Hepatic stellate cell (primary cell): ENCODE results near the gene HP.
"Not testable (repeated sequence)": the region's sequence is repeated elsewhere in the genome, so short reads cannot be mapped to it uniquely, and the experiment has no call there.

Experiments
- DNase-seq: peaks from one replicate; pipeline ENCODE4 v3.0.0; 2011; ENCODE audit warnings: low spot score

Gene HP

GRCh38 chr16:72043539-72043938, 10.8 kb upstream of the HP start:
- DNase-seq, result no peak

- no peak for DNase-seq
Measured at GRCh38 chr16:72044296-72044695, 10.0 kb upstream of the HP start.

DNA sequence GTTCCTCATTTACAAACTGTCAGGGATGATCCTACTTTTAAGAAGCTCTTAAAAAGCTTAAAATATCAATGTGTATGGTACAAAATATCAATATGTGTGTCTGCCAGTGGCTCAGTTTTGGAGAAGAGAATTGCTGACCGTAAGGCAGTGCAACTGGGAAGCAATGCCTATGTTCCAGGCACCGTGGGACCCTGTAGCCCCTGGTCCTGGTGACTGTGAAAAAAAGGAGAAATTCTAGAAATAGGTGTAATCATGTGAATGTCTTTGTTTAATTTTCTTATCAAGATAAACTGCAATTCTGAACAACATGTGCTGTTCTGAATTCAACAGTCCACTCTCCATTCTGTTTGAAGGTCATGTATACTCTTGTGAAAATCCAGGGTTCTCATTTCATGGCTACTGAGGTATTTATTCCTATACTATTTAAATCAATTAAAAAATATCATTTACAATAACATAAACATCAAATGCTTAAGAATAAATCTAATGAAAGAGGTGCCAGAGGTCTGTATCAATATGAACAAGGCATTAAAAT, 9.4 kb upstream of the HP start:
- DNase-seq, result no peak

DNA sequence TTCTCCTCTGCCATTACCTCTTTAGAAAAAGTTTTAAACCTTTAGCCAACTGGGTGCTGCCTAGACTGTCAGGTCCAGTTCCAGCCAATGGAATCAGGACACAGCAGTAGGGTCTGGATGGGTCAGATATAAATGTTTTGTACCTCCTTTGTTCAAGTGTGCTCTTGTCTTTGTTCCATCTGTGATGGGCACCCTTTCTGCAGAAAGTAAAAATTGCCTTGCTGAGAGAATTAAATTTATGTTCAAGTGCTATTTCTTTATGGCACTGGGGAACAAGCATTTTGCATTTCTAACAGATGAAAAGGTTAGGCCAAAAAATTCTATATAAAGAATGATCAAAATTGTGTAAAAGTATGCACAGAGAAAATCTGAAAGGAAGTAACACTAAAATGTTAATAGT, 5.2 kb upstream of the HP start:
- DNase-seq, result no peak

GRCh38 chr16:72050769-72051464, 3.4 kb upstream of the HP start:
- no peak for DNase-seq

- DNase-seq, result no peak
Measured at GRCh38 chr16:72051818-72052217, 2.5 kb upstream of the HP start.

GRCh38 chr16:72055911-72056310, 1.6 kb downstream of the HP start:
- no peak for DNase-seq

- DNase-seq, result not testable (repeated sequence)
Measured at GRCh38 chr16:72057313-72057712, 3.0 kb downstream of the HP start.

GRCh38 chr16:72059060-72059459, 4.8 kb downstream of the HP start:
- DNase-seq, result not testable (repeated sequence)

GRCh38 chr16:72060405-72060804, 6.1 kb downstream of the HP start:
- no peak for DNase-seq

- no peak for DNase-seq
Measured at GRCh38 chr16:72061564-72061963, 7.3 kb downstream of the HP start.

GRCh38 chr16:72064361-72064894, 10.1 kb downstream of the HP start:
- DNase-seq, result no peak

GRCh38 chr16:72066747-72067146, 12.4 kb downstream of the HP start:
- DNase-seq, result peak; percentile 12

DNA sequence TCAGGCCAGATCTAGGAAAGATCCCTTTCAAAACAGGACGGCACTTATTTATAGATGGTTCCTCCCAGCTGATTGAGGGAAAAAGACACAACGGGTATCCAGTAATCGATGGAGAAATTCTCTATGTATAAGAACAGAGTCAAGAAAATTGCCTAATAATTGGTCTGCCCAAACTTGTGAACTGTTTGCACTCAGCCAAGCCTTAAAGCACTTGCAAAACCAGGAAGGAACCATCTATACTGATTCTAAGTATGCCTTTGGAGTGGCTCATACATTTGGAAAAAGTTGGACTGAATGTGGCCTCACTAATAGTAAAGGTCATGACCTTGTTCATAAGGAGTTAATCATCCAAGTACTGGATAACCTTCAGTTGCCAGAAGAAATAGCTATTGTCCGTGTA, 14.6 kb downstream of the HP start:
- DNase-seq, result no peak

- DNase-seq, result no peak
Measured at GRCh38 chr16:72072514-72073342, 18.4 kb downstream of the HP start.

GRCh38 chr16:72073560-72074230, 19.4 kb downstream of the HP start:
- no peak for DNase-seq

DNA sequence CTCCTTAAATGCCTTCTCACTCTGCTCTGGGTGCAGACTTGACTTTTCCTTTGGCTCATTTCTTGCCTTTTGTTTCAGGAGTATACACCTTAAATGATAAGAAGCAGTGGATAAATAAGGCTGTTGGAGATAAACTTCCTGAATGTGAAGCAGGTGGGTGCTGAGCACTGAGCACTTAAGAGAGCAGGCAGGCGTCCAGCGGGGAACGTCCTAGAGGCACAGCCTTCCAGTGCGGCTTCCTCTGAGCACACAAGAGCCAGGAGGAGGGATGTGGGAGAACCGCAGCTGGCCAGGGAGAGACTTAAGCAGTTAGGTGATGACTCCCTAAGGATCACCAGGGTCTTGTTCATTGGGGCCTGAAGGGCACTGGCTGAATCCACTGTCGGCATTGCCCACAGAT, 20.8 kb downstream of the HP start:
- not testable (repeated sequence) for DNase-seq

DNA sequence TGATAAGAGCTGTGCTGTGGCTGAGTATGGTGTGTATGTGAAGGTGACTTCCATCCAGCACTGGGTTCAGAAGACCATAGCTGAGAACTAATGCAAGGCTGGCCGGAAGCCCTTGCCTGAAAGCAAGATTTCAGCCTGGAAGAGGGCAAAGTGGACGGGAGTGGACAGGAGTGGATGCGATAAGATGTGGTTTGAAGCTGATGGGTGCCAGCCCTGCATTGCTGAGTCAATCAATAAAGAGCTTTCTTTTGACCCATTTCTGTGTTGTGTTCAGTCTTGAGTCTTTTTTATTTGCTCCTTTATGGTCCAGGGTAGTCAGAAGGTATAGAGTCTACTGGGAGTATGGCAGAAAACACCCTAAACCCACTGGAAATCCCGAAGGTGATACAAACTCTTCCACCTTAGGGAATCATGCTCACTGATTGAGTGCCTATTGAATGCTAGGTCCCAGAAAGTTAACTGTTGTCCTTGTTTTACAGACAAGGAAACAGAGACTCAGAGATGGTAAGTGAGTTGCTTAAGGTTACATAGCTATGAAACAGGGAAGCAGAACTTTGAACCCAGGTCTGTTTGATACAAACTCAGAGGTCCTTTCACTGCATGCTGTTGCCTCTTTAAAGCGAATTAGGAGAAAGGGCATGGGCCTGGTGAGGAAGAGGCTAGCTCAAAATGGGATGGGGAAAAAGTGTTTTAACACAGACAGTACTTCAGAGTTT, 22.8 kb downstream of the HP start:
- not testable (repeated sequence) for DNase-seq

DNA sequence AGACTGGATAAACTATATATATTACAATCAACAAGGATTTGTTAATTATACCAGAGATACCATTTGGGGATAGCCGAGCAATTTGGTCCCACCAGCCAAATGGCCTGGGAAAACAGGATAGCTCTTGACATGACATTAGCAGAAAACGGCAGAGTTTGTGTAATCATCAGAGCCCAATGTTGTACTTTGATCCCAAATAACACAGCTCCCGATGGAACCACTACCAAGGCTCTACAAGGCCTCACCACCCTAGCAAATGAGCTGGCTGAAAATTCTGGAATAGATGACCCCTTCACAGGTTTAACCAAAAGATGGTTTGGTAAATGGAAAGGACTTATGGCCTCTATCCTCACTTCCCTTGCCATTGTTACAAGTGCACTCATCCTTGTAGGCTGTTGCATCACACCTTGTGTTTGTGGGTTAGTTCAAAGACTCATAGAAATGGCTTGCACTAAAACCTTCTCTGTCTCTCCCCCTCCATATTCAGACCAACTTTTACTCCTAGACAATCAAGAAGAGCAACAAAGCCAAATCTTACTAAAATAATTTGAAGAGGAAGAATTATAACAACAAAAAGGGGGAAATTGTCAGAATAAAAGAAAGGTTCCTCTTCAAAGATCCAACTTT, 29.6 kb downstream of the HP start:
- DNase-seq, result no peak

DNA sequence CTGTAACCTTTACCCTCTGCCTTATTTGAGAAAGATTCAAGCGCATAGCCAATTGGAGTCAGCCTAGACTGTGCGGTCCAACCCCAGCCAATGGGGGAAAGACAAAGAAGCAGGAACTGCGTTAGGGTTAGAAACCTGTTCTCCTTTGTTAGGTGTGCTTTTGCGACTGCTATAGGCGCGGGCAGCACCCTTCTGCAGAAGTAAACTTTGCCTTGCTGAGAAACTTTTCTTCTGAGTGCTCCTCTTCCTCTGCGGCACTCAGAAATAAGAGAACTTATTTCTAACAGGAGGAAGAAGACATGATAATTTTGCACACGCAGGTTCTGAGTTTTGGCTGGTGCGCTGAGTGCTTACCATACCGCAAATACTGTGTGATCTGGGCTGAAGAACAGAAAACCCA, 30.1 kb downstream of the HP start:
- DNase-seq, result no peak

DNA sequence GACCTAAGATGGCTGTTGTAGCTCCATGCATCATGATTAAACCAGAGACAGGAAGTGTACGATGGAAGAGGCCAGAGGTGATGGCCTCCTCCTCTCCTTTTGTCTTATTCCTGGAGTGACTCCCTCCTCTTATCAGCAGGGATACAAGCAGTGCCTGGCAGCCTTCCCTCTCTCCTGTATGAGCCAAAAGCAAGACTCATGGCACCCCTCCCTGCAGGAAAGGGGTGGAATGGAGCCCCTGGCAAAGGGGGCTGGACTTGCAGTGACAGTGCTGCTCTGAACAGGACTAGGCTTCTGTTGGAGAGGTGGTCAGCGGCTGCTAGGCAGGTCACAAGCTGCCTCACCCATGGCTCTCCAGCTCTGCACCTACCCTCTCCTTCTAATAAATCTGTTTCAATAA, 30.7 kb downstream of the HP start:
- DNase-seq, result no peak
